Stimulated activated CD4-positive, alpha-beta T cell treated with anti-CD3 and anti-CD28 coated beads, Interleukin-1b, Interleukin-23, amount 100 ng/mL, for 1 hour (primary cell): ENCODE results near the gene SLC46A3.
"Not testable (repeated sequence)": the region's sequence is repeated elsewhere in the genome, so short reads cannot be mapped to it uniquely, and the experiment has no call there.

Source experiments
- DNase-seq, 2 donors: peaks; one replicate each; pipeline ENCODE4 v3.0.0-alpha.2; 2020; ENCODE audit warnings: low read depth in 2 of 2

SLC46A3 gene

DNA sequence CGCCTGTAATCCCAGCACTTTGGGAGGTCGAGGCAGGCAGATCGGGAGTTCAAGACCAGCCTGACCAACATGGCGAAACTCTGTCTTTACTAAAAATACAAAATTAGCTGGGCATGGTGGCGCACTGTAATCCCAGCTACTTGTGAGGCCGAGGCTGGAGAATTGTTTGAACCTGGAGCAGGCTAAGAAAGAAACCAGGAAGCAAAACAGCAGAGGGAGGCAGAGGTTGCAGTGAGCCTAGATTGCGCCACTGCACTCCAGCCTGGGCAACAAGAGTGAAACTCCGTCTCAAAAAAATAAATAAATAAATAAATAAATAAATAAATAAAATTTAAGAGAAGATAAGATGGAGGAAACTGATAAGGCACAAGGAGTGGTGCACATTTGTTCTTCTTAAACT, 35.6 kb downstream of the SLC46A3 start:
- DNase-seq: not testable (repeated sequence)

DNA sequence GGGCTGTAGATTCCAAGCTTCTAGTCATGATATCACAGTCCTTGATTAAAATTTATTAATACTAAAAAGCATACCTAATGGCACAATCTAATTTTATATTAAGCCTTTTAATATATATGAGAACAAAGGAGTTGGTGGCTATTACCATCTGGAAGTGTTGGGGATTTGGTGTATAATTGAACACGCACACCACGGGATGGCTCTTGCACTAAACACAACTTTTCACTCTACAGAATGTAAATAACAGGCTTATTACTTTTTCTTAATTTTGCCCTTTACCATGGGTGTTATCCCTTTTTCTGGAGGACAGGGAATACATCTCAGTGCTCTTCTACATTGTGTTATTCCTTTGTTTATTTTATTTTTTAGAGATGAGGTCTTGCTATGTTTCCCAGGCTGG, 38.2 kb downstream of the SLC46A3 start:
- no peak for DNase-seq

DNA sequence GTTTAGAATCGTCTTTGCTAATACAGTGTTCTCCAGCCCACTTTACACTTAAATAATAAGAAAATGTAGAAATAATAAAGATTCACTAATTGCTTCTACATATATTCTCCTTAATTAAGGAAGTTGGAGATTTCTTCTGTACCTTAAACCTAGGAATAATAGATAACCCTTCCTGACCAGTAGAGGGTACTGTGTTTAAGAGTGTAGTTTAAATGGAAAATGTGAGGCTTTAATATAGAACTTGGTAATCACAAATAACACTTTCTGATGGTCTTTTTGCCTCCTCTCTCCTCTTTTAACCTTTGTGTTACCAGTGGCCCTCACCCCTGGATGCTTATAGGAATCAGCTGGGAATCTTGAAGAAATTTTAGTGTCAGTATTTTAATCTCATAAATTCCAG, 39.1 kb downstream of the SLC46A3 start:
- DNase-seq: no peak

DNA sequence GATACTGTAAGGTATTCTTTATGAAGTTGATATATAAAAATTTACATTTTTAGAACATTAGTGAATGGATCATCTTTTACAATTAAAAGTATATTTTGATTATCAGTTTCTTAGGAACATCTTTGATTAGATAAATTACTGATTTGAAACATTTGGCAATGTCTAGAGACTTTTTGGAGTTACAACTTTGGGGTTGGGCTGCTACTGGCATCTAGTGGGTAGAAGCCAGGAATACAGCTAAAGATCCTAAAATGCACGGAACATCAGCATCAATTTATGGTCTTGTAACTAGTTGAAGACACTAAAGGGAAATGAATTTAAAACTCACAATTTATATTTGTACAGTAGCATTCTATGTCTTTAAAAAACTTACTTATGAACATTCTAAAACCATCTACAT, 40.0 kb downstream of the SLC46A3 start:
- DNase-seq: no peak

DNA sequence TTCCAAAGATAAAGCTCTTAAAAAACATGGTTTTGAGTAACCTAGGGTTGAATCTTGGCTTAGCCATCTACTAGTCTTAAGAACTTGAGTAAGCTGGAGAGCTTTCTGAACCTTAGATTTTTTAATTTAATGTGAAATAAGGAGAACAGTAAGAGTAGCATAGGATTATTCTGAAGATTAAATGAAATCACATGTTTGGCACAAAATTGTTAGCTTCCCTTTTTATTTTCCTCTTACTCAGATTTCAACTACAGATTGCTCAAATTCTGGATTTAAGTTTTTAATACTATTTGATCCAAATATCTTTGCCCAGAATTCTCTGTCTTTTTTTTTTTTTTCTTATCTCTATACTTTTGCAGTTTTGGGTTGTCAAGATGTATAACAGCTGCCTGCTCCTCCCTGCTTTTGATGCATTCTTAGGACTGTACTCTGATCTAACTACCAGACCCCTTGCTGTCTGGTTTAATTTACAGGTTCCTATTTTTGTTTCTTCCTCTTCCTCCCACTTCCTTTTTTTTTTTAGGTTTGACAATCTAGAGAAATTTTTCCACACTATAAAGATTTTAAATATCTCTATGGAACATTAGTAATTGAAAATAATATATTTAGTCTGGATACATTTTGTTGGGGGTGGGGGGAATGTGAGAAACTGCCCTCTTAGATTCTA, 47.5 kb downstream of the SLC46A3 start:
- no peak for DNase-seq

DNA sequence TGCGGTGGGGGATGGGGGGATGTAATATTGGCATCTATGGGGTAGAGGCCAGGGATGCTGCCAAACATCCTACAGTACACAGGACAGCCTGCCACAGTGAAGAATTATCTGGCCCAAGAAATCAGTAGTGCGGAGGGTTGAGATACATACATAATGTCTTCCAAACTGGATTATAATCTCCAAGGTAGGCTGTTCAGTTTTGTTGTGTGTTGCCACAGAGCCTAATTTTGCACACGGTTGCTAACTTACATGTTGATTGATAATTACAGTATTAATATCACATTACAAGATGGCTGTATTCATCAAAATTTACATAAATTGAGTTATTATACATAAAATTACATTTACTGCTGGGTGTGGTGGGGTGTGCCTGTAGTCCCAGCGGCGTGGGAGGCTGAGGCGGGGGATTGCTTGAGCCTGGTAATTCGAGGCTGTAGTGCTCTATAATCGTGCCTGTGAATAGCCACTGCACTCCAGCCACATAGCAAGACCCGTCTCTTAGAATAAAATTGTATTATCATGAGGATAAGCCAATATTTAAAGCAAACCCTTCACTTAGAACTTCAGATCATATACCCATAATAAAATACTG, 51.8 kb downstream of the SLC46A3 start:
- DNase-seq: no peak

DNA sequence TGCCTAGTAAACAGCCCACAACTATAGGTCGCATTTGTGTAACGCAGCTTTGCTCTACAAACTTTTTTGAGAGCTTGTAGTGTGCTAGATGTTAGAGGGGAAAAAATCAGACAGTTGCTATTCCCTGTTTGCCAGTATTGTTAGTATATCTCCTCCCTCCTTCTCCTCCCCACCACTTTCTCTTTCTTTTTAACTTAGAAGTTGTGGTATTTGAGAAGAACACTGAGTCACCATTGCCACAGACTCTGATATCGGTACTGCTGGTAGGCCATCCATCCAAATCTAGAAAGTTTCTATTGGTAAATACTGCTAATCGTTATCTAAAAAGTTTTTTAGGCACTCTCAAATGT, 59.2 kb downstream of the SLC46A3 start:
- no peak for DNase-seq

DNA sequence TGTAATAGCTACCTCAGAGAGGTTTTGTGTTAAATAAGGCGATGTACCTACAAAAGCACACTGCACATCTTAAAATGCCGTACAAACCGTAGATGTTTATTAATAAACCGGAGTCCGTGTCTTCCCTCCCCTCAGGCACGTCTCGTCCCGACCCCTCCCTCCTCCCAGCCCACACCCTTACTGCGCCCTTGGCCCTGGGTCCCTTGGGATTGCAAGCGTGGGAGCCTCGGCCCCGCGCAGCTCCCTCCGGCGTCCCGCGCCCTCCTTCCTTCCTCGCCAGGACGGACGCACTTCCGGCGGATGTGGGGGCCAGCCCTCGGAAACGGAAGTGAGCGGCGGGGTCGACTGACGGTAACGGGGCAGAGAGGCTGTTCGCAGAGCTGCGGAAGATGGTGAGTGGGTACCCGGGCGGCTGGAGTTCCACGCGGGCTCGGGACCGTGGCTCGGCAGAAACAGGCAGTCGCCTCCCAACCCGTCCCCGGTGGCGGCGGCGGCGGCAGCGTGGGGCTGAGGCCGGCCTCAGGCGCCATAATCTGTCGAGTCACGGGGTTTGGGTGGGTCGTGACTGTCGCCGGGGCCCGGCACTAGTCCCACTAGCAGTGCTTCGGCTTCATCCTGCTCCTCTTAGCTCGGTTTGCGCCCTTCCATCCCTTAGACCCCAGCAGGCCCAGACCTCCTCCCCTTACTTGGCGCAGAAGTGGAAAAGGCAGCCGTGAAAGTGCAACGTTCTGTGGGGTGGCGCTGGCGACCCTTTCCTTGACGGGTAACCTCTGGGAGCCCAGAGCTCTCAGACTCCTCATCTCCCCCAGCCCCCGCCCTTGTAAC, 59.8 kb downstream of the SLC46A3 start, which contains the start of gene POMP:
POMP (plus strand) TSS at position 335 of the 825 bp plus-strand sequence; CDS start at position 390, 55 bp downstream.
- DNase-seq: peak; percentile 65 to 79

DNA sequence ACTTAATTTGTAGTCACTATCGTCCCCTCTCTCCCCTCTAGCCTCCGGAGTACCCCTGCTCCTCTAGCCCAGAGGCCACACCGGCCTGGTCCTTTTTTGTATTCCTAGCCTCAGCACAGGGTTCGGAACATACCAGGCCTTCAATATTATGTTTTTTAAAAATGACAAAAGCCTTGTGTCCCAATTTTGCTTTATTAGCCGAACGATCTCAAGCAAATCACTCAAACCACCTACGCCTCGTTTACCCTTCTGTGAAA, 60.3 kb downstream of the SLC46A3 start:
- DNase-seq: no peak

DNA sequence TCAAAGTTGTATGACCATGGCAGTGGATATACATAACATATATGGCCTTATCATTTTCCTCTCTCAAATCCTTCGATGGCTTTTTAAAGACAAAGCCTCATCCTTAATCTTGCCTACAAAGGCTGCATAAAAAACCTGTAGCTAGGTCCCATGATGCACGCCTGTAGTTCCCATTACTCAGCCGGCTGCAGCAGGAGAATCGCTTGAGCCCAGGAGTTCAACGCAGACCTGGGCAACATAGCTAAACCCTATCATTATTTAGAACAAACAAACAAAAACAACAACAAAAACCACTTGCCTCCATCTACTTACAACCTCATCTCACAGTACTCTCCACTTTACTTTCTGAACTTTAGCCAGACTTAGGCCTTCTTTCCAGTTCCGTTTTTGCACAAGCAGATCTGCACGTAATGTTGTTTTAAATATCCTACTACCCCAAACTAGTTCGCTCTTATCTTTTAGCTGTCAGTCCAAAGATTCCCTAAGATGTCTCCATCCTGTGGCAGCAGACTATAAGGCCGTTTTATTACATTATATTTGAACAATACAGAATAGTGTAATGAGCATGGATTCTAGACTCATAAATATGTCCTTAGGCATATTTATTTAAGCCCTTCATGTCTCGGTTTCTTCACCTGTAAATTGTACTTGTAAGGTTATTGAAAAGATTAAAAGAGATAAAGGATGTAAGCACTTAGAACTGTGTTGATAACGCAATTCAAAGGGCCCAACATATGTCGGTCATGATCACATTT, 60.8 kb downstream of the SLC46A3 start:
- DNase-seq: no peak

DNA sequence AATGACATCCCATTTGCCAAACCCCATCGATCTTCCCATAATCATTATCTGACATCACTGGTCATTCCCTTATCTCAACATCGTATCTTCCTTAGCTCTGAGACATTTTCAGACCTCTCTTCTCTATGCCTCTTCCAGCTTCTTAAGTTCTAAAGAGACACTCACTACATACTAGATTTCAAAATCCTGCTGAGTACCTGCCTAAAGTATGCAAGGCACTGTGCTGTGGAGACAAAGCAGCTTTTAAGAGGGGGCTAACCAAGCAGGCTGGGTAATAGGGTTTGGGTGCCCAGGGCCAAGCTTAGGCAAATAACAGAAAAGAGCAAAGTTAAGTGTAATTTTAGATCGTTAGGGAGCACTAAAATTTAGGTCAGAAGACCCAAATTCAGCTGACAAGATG, 63.2 kb downstream of the SLC46A3 start:
- no peak for DNase-seq

DNA sequence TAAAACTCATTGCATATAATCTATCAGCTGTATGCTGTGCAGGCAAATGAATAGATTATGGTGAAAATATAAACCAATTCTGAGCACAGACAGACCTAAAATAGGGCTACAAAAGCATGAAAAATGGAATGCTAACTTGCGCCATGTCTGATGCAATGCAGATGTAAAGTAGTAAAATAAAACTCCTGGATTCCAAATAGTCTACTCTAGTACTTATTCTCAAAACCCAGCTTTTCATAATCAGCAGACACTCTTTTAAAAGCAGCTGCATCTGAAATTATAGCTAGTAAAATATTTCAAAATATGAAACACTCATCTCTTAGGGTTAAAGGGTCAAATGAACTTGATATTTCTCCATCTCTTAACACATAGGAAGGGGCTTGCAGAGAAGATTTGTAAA, 64.5 kb downstream of the SLC46A3 start:
- no peak for DNase-seq

DNA sequence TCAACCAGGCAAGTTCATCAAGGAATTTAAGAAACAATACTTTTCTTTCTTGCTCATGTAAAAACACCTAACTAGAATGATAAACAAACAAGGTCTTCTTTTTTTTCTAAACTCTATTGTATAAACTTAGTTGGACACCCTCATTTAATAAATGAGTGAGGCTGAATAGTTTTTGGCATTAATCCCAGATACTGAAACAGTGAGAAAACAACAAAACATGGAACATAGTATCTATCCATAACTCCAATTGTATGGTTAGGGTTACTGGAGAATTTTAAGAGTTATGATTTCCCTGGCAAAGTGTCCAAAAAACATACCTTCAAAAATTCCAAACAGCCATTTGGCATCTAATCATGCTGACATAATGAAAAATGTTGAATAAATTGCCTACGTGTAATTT, 65.7 kb downstream of the SLC46A3 start:
- DNase-seq: no peak

DNA sequence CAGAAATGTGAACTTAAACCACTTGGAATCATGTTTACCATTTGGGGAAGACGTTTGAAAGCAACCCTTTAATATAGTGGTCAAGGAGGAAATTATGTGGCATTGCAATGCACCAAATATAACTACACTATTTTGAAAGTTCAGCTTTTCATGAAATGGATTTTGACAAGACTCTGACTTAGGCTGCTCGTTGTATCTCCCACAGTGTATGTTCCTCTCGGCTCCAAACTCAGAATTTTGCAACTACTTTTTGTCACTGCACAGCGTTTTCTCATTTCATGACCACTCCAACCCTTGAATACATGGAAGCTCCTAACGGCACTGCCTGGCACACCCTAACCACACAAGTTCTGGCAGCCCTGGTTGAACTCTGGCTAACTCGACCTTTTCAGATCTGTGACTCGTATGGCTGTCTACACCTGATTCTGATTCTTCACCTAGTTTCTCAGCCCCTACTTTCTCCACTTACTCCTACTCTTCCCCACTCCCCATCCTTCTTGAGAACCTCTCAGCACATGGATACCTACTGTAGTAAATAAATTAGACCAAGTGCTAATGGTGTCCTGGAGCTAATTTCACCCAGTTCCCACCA, 66.9 kb downstream of the SLC46A3 start:
- DNase-seq: no peak

DNA sequence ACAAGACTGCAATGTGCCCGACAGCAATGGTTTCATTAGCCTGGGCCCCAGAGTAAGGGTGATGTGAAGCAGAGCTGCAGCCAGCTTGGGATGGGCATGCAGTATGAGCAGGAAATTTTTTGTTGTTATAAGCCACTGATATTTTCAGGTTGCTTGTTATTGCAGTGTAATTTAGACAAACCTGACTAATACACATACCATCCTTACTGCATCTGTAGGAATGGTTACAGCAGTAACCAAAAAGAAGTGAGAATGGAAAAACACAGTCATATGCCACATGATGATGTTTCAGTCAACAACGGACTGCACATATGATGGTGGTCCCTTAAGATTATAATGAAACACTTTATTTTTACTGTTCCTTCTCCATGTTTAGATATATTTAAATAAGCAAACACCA, 68.5 kb downstream of the SLC46A3 start:
- no peak for DNase-seq
